HG03432 (cell line): ENCODE data around the gene OGG1.

Experiments used
- ATAC-seq: cut with Tn5 transposase; IDR thresholded peaks from one replicate; pipeline ENCODE4 v1.9.1; 2021; ENCODE audit warnings: mild to moderate bottlenecking, moderate library complexity; ENCODE audit not compliant: unreplicated experiment

OGG1 gene

DNA sequence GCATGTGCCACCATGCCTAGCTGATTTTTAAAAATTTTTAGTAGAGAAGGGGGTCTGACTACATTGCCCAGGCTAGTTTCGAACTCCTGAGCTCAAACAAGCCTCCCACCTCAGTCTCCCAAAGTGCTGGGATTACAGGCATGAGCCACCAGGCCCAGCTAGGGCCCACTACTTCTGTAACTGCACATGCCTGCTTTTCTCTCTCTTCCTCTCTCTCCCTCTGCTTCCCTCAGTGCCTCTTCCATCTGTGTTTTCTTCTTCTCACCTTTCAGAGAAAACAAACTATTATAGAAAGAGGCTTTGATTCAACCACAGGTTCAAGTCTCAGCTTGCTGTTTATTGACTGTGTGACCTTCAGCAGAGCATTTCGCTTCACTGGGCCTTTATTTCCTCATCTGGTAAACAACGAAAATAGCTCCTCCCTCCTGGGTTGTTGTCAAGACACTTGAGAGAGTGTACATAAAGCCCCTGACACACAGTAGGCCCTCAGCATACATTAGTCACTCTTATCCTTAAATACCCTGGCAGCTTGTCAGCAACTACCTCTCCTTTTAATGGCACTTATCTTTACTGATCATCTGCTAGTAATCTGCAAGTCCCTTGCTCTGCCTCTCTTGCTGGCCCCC, 32.3 kb downstream of the OGG1 start:
- no peak for ATAC-seq

DNA sequence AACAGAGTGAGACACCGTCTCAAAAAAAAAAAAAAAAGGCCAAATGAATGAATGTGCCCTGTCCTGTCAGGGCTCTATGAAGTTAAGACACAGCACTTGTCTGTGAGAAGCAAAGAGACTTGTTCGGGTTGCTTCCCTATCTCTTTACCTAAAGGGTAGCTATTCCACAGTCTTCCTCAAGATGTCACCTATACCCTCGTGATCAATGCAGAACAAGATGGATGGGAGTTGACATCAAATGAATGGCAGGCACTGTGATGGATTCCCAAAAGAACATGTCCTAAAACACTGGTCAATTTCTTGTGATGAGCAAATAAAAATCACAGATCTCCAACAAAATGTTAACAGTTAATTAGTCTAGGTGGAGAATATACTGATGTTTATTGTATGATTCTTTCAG, 33.0 kb downstream of the OGG1 start:
- no peak for ATAC-seq

DNA sequence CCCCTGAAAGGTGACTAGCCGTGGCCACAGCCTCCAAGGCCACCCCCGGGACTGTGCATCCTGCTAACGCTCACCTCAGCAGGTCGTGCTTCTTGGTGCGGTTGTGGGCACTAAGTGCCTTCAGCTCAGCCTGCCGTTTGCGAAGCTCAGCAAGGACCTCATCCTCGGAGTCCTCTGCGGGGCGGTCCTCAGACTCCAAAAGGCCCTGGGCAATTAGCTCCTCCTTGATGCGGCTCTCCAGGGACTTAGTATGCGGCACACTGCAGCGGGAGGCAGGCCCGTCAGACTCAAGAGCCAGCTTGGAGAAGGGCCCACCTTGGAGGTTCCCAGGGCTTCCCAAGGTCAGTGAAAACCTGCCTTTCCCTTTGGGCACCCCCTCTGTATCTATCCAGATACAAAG, 34.2 kb downstream of the OGG1 start:
- ATAC-seq = no peak

DNA sequence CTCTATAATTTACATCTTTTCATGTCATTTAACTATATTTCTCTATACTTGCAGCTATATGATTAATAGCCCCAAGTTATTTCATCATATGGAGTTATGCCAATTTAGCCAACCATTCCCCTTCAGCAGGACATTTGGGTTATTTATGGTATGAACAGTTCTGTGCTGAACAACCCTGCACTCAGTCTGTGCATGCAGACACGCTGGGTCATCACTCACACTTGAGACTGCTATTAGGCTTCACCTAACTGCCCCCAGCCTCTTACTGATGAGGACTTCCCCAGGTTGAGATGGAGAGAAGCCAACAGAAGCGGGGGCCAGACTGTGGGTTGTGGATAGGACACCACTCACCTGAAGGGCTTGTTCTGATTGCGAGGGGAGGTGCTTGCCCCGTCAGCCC, 35.2 kb downstream of the OGG1 start:
- no peak for ATAC-seq

DNA sequence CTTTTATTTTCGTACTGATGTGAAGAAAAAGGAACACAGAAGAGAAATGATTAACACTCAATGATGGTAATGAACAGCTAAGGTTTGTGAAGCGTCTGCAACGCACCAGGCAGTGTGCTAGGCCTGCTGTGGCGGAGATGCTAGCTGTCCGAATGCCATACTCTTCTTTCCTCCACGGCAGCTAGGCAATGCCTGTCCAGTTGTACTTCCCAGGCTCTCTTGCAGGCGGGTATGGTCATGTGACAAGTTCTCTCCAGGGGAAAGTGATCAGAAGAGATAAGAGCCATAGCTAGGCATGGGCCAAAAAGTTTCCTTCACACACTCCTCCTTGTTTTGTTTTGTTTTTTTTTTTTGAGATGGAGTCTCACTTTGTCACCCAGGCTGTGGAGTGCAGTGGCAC, 35.9 kb downstream of the OGG1 start:
- ATAC-seq = no peak

- ATAC-seq = no peak
Observed at GRCh38 chr3:9786209-9786739, 36.5 kb downstream of the OGG1 start.

DNA sequence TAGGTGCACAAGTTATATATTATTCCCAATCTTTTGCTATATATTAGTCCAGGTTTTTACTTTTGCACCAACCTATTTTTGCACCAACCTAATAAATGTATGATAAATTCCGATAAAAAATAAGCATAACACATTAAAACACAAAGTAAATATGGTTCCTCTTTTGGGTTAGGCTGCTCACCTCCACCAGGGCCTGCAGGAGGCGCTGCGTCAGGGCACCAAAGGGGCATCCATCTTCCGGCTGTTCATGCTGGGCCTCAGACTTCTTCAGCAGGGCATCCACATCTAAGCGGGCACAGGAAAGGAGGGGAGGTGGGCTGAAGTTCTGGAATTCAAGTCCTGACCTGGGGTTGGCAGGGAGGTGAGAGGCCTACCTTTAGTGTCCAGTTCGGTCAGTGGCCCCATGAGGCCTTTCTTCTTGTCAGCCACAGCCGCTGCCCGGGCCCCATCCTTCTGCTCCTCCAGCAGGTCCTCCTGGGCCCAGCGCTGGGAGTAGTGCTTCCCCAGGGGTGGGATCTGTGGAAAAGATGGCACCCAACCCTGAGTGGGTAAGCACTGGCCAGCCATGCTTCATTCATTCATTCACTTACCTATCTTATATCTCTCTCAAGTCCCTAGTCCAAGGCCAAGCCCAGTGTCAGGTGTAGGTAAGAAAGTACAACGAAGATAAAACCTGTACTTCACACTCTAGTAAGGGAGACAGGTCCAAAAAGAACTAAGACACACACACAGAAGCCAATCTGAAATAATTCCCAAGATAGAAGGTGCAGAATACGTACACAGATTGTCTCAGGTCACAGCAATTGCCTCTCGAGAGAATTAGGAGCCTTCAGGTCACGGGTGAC, 37.3 kb downstream of the OGG1 start:
- ATAC-seq = no peak

GRCh38 chr3:9787714-9788113, 38.0 kb downstream of the OGG1 start:
- no peak for ATAC-seq

GRCh38 chr3:9791127-9791526, 41.4 kb downstream of the OGG1 start:
- ATAC-seq = no peak

DNA sequence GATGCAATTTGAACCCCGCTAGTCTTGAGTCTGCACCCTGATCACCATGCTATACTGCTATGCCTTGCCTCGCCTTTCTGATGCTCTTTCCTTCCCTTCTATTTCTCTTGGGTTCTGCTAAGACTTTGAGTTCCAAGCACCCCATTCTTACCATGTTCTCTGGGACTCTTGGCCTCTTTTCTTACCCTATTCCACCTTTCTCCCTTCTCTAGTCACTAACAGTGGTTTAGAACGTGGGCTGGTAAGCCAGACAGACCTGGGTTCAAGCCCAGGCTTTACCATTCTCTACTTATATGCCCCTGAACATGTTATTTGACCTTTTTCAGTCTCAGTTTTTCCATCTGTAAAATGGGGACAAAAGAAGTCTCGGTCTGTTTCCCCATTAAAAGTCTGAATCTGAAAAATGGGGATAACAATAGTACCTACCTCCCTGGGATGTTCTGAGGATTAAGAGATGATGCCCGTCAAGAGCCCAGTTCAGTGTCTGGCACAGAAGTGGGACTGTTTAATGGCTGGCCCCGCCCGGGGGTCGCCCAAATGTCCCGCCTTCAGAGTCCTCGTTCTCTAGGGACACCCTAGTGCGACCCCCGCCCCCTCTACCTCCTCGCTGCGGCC, 42.1 kb downstream of the OGG1 start:
- no peak for ATAC-seq

GRCh38 chr3:9792405-9793160, 42.8 kb downstream of the OGG1 start, which contains the start of the genes ARPC4 and TADA3:
TSS of gene ARPC4 (plus strand) at chr3:9793082. CDS start at chr3:9793122, 40 bp downstream.
TSS of gene TADA3 (minus strand) at chr3:9792473. CDS start at chr3:9791466, 1,007 bp downstream.
- ATAC-seq = peak; percentile 84

DNA sequence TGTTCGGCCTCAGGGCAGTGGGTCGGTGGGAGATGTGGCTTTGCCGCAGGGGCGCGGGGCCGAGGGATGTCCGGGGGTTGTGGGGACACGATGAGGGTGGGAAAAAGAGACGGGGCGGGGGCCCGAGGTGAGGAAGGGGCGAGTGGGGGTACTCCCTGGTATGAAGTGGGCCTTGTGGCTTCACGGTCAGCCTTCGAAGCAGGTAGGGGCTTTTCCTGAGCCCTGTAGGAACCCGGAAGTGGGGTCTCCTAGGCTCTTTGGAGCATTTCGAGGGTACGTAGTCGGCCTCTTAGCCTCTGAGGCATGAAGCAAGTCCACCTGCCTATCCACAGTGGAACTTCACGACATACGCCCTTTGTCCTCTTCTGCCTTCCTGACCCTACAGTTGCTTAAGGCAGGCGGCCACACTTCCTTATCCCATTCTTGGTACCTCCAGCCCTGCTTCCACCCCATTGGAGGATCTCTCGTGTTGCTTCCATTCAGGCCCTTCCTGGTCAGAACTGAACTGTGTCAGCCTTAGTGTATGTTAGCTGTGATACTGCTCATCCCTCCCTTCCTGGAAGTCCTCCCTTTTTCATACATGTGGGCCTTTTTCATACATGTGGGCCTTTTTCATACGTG, 43.5 kb downstream of the OGG1 start:
- ATAC-seq = peak; percentile 3

DNA sequence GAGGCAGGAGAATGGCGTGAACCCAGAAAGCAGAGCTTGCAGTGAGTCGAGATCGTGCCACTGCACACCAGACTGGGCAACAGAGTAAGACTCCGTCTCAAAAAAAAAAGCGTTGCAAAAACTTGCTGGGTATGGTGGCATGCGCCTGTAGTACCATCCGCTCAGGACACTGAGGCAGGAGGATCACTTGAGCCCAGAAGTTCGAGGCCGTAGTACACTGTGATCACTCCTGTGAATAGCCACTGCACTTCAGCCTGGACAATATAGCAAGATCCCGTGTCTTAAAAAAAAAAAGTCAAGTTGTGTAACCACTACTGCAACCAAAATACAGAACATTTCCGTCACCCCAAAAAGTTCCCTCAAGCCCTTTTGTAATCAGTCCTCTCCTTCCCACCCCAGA, 44.6 kb downstream of the OGG1 start:
- ATAC-seq = no peak

GRCh38 chr3:9795207-9795606, 45.5 kb downstream of the OGG1 start:
- no peak for ATAC-seq

- ATAC-seq = no peak
Observed at GRCh38 chr3:9797196-9797945, 47.6 kb downstream of the OGG1 start.

DNA sequence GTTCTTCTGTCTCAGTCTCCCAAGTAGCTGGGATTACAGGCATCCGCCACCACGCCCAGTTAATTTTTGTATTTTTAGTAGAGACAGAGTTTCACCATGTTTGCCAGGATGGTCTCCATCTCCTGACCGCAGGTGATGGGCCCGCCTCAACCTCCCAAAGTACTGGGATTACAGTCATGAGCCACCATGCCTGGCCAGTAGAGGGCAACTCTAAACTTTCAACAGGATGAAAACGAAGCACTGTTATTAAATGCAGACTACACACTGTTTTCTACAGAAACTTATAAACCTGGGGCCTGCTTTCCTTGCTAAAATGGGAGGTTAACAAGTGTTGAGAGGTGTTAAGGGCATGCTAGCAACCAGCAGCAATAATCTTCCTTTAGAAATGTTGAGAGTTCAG, 50.8 kb downstream of the OGG1 start:
- no peak for ATAC-seq

DNA sequence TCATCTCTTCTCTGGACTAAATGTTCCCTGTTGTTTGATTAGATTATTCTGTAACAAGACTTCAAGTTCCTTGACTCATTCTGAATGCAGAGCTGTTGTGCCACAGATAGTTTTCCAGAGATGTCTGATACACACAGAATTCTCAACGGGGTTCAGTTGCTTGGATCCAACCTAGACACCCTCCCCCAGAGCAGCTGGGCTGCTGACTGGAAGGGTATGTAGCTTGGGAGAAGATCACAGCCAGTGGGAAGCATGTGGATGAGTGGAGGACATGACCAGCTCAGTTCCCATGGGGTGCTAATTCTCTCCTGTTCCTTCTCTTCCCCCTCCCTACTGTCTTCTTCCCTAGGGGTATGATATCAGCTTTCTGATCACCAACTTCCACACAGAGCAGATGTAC, 53.7 kb downstream of the OGG1 start:
- ATAC-seq = no peak

- no peak for ATAC-seq
Observed at GRCh38 chr3:9804996-9805395, 55.2 kb downstream of the OGG1 start.

- ATAC-seq = no peak
Observed at GRCh38 chr3:9806137-9806536, 56.4 kb downstream of the OGG1 start.
